EH (cell line): ENCODE data around the gene KSR2.
A peak's percentile ranks its signal among the peaks of the same experiment; 100 is the strongest.
"Not testable (repeated sequence)": the region's sequence is repeated elsewhere in the genome, so short reads cannot be mapped to it uniquely, and the experiment has no call there.

Experiments
- DNase-seq: peaks from one replicate; pipeline ENCODE4 v3.0.0-alpha.2; 2015; ENCODE audit warnings: low read depth

KSR2 gene

GRCh38 chr12:117968826-117969659 is at the start of gene KSR2:
KSR2 (minus strand) TSS chr12:117968990; CDS start chr12:117968255, 735 bp downstream.
- peak; percentile 16 for DNase-seq

- DNase-seq = no peak
Measured at GRCh38 chr12:118017926-118018325, 49.1 kb upstream of the KSR2 start.

GRCh38 chr12:118016424-118017264 is 47.9 kb upstream of the KSR2 start, which contains the start of gene RFC5:
RFC5 (plus strand) TSS chr12:118016703; CDS start chr12:118016828, 125 bp downstream.
- peak; percentile 97 for DNase-seq

GRCh38 chr12:118015944-118016343 is 47.2 kb upstream of the KSR2 start:
- DNase-seq = no peak

GRCh38 chr12:118015306-118015705 is 46.5 kb upstream of the KSR2 start:
- DNase-seq = no peak

GRCh38 chr12:118013283-118013682 is 44.5 kb upstream of the KSR2 start:
- DNase-seq = no peak

GRCh38 chr12:118011961-118012360 is 43.2 kb upstream of the KSR2 start:
- no peak for DNase-seq

- DNase-seq = no peak
Measured at GRCh38 chr12:118011377-118011776, 42.6 kb upstream of the KSR2 start.

GRCh38 chr12:118010903-118011302 is 42.1 kb upstream of the KSR2 start:
- no peak for DNase-seq

- DNase-seq = not testable (repeated sequence)
Measured at GRCh38 chr12:117999806-118000205, 31.0 kb upstream of the KSR2 start.

- no peak for DNase-seq
Measured at GRCh38 chr12:117998719-117999118, 29.9 kb upstream of the KSR2 start.

- DNase-seq = no peak
Measured at GRCh38 chr12:117994551-117995438, 26.0 kb upstream of the KSR2 start.

- peak; percentile 81 for DNase-seq
Measured at GRCh38 chr12:117986705-117987469, 18.1 kb upstream of the KSR2 start.

GRCh38 chr12:117985182-117985581 is 16.4 kb upstream of the KSR2 start:
- peak; percentile 10 for DNase-seq

GRCh38 chr12:117981267-117981666 is 12.5 kb upstream of the KSR2 start:
- DNase-seq = no peak

GRCh38 chr12:117980616-117981015 is 11.8 kb upstream of the KSR2 start:
- DNase-seq = no peak

- no peak for DNase-seq
Measured at GRCh38 chr12:117977373-117977772, 8.6 kb upstream of the KSR2 start.

- no peak for DNase-seq
Measured at GRCh38 chr12:117975006-117975405, 6.2 kb upstream of the KSR2 start.

GRCh38 chr12:117972301-117972700 is 3.5 kb upstream of the KSR2 start:
- no peak for DNase-seq

- DNase-seq = no peak
Measured at GRCh38 chr12:117970334-117970733, 1.5 kb upstream of the KSR2 start.

- DNase-seq = no peak
Measured at GRCh38 chr12:117968151-117968789, 520 bp downstream of the KSR2 start.
